Stomach (tissue), 4 donors: Measurements from ENCODE around the gene TTR.

ENCODE experiments used
- EP300 ChIP-seq: sonication (generic); formaldehyde crosslinking; IDR thresholded peaks from one replicate; pipeline ENCODE4 v1.6.1; 2017; ENCODE audit warnings: antibody characterized with exemption
- POLR2A ChIP-seq, 4 donors: fragments of 450-650 bp; IDR thresholded peaks; one replicate each; pipeline ENCODE4 v1.6.1; 2016; ENCODE audit warnings: antibody characterized with exemption in 4 of 4, control low read depth in 2 of 4, mild to moderate bottlenecking in 1 of 4, moderate library complexity in 1 of 4
- POLR2AphosphoS5 ChIP-seq, 3 donors: sonication (generic); formaldehyde crosslinking; IDR thresholded peaks; one replicate each; pipeline ENCODE4 v1.6.1; 2016; ENCODE audit warnings: antibody characterized with exemption in 3 of 3
- TF ChIP-seq, protein P1 (sequence below), 7 experiments: fragments of 450-650 bp in 4 of 7; fragments of 200-600 bp in 3 of 7; sonication (generic) in 3 of 7; IDR thresholded peaks; one replicate each; pipeline ENCODE4 v1.5.1; 2016 to 2019; ENCODE audit warnings: antibody characterized with exemption in 7 of 7, control low read depth in 2 of 7, mild to moderate bottlenecking in 1 of 7

DNA sequence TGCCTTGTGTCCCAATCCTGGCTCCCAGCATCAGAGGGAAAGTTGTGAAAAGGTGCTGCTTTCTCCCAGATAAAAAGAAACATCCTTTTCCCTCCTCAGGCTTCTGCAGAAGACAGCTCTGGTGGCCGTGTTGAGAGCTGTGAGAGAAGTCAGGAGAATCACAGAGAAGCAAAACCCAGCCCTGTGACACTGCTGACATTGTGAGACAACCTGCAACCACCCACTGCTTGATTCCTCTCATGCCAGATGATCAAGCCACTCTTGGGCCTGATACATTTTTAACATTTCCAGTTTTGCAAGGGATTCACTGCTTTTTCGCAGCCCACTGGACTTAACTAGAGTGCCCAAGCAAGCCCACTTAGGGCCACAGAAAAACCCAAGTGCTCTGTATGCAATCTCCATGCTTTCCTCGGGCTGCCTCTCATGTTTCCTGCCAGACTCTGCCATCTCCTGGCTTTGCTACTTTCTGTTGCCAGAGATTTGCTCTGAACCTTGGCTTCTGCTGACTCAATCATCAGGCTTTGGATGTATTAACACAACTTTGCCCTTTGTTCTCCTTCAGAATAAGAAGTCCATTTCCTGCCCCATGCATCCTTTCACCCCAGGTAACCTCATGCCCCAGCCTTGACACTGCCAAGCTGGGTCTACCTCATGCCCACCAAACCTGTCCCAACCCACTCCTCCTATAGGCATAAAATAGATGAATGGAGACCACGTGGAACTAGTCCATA, 24.9 kb upstream of the TTR start:
- TF ChIP-seq, protein P1, sequence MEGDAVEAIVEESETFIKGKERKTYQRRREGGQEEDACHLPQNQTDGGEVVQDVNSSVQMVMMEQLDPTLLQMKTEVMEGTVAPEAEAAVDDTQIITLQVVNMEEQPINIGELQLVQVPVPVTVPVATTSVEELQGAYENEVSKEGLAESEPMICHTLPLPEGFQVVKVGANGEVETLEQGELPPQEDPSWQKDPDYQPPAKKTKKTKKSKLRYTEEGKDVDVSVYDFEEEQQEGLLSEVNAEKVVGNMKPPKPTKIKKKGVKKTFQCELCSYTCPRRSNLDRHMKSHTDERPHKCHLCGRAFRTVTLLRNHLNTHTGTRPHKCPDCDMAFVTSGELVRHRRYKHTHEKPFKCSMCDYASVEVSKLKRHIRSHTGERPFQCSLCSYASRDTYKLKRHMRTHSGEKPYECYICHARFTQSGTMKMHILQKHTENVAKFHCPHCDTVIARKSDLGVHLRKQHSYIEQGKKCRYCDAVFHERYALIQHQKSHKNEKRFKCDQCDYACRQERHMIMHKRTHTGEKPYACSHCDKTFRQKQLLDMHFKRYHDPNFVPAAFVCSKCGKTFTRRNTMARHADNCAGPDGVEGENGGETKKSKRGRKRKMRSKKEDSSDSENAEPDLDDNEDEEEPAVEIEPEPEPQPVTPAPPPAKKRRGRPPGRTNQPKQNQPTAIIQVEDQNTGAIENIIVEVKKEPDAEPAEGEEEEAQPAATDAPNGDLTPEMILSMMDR (IDR thresholded peaks at IDR 0.05) = no peak
- TF ChIP-seq POLR2A (IDR thresholded peaks at IDR 0.05) (no peak), POLR2AphosphoS5 (IDR thresholded peaks at IDR 0.05) (no peak), EP300 (no peak)
